ENCODE data around the gene AP2B1.

The AP2B1 gene

DNA sequence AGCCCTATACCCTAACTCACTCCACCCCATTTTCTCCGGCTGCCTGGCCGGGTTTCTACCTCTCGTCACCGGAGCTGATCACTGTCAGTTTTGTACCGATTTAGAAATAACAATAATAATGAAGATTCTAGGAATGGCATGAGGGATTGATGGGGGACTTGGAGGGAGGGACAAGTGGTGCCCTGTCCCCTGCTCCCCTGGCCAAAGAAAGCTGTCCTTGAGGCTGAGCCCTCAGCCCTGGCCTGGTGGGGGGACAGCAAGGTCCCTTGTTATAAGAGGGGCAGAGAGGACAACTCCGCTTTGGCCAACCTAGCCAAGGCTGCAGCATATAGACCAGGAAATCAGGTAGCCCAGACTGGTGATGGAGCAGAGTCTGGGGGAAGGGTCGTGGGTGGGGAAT lies 155.4 kb downstream of the AP2B1 start:
- TF ChIP-seq CEBPB (IDR thresholded peaks at IDR 0.05) (no peak), TAF1 (IDR thresholded peaks at IDR 0.05; ENCODE audit: low read depth) (no peak), TEAD4 (IDR thresholded peaks at IDR 0.05) (no peak), USF1 (IDR thresholded peaks at IDR 0.05) (no peak), FOXM1 (IDR thresholded peaks at IDR 0.05; ENCODE audit: borderline replicate concordance, low read depth) (no peak), YY1 (IDR thresholded peaks at IDR 0.05; ENCODE audit: low read depth) (no peak), CREB1 (IDR thresholded peaks at IDR 0.05; ENCODE audit: low read depth) (no peak), EGR1 (IDR thresholded peaks at IDR 0.05) (no peak), REST (IDR thresholded peaks at IDR 0.05; ENCODE audit: low read depth) (no peak), NFIC (IDR thresholded peaks at IDR 0.05) (no peak), RAD21 (IDR thresholded peaks at IDR 0.05; ENCODE audit: low read depth) (no peak), TCF12 (IDR thresholded peaks at IDR 0.05; ENCODE audit: low read depth) (no peak), ZBTB7A (IDR thresholded peaks at IDR 0.05; ENCODE audit: low read depth) (no peak)
- TF ChIP-seq, protein P1, sequence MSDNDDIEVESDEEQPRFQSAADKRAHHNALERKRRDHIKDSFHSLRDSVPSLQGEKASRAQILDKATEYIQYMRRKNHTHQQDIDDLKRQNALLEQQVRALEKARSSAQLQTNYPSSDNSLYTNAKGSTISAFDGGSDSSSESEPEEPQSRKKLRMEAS (IDR thresholded peaks at IDR 0.05): no peak

- no peak for TF ChIP-seq TAF1 (IDR thresholded peaks at IDR 0.05; ENCODE audit: low read depth)
- TF ChIP-seq FOXM1 (IDR thresholded peaks at IDR 0.05; ENCODE audit: borderline replicate concordance, low read depth): no peak
- TF ChIP-seq, protein P1 (IDR thresholded peaks at IDR 0.05): no peak
- no peak for TF ChIP-seq NFIC (IDR thresholded peaks at IDR 0.05)
- TF ChIP-seq RAD21 (IDR thresholded peaks at IDR 0.05; ENCODE audit: low read depth): no peak
- TF ChIP-seq TCF12 (IDR thresholded peaks at IDR 0.05; ENCODE audit: low read depth): no peak
- no peak for TF ChIP-seq CREB1 (IDR thresholded peaks at IDR 0.05; ENCODE audit: low read depth)
- no peak for TF ChIP-seq EGR1 (IDR thresholded peaks at IDR 0.05)
Observed at GRCh38 chr17:35742896-35743477, 155.9 kb downstream of the AP2B1 start.

DNA sequence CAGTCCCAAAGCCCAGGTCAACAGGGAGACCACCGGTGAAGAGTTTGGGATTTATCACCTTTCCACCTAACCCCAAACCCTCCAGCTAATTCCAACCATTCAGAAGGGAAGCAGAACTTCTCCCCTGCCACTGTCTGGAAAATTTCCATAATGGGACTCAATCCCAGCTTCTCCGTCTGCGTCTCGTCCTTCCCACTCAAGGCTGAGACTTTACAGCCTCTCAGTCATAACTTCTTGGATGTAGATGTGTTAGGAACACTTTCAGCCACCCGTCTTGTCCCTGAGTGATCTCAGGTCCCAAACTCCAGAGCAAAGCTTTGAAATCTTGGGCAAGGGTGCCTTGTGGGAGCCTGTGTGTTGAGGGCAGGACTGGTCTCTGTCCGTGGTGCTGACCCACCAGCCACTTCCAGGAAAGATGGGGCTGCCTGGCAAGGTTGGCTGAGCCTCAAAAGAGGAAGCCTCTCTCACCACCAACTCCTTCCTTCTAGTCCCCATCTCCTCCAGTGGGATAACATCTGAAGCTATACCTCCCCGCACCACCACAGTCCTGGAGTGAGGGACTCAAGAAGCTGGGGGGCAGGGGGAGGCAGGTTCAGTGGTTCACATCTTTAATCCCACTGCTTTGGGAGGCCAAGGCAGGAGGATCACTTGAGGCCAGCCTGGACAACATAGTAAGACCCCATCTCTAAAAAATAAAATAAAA lies 156.7 kb downstream of the AP2B1 start:
- TF ChIP-seq USF1 (IDR thresholded peaks at IDR 0.05) (no peak), ZBTB7A (IDR thresholded peaks at IDR 0.05; ENCODE audit: low read depth) (no peak), REST (IDR thresholded peaks at IDR 0.05; ENCODE audit: low read depth) (peak; percentile 97), CREB1 (IDR thresholded peaks at IDR 0.05; ENCODE audit: low read depth) (no peak), NFIC (IDR thresholded peaks at IDR 0.05) (no peak)
- TF ChIP-seq, protein P1 (IDR thresholded peaks at IDR 0.05): no peak

DNA sequence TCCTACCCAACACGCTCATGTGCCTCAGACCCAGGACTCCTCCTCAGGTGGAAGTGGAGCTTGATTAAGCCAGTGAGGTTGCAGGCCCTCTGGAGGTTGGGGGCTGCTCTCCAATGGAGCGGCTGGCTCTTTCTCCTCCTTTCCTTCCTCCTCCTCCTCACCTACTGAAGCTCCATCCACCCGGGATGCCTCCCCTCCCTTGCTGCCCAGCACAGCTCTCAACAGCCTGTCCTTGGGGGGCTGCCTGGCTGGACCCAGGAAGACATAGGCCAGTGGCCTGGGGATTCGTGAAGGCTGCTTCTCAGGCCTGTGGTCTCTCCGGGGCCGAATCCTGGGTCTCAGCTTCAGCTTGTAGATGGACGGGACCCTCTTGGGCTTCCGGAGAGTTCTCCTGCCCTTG lies 157.7 kb downstream of the AP2B1 start:
- TF ChIP-seq FOXM1 (IDR thresholded peaks at IDR 0.05; ENCODE audit: borderline replicate concordance, low read depth) (no peak), TCF12 (IDR thresholded peaks at IDR 0.05; ENCODE audit: low read depth) (no peak), CREB1 (IDR thresholded peaks at IDR 0.05; ENCODE audit: low read depth) (no peak), NFIC (IDR thresholded peaks at IDR 0.05) (no peak), ZBTB7A (IDR thresholded peaks at IDR 0.05; ENCODE audit: low read depth) (no peak), REST (IDR thresholded peaks at IDR 0.05; ENCODE audit: low read depth) (no peak; the same call in 1 of the 2 replicates), USF1 (IDR thresholded peaks at IDR 0.05) (no peak)
- TF ChIP-seq, protein P1 (IDR thresholded peaks at IDR 0.05): no peak

Data from Ishikawa (cell line).